Right lobe of liver (tissue), 6 donors: ENCODE data around the gene PPP1R26. TPM values are rescaled to one million over a fixed set of nuclear protein-coding genes. Genes with fewer than 3 reads are reported as not detected.
"Not testable (repeated sequence)": the region's sequence is repeated elsewhere in the genome, so short reads cannot be mapped to it uniquely, and the experiment has no call there.

Experiments
- ATAC-seq, 4 donors: fragments of 200-7000 bp; cut with Tn5 transposase; one replicate each; pipeline ENCODE4 v1.9.1; 2020; ENCODE audit warnings: mild to moderate bottlenecking in 4 of 4, moderate library complexity in 4 of 4
- DNase-seq, 3 donors: peaks; one replicate each; pipeline ENCODE4 v3.0.0-alpha.2; 2020
- H3K27ac ChIP-seq, 3 donors: fragments of 200-600 bp; one replicate each; pipeline ENCODE4 v1.8.0; 2022
- H3K27me3 ChIP-seq, 2 donors: fragments of 200-600 bp; one replicate each; pipeline ENCODE4 v1.8.0; 2022
- H3K36me3 ChIP-seq, 4 donors: fragments of 200-600 bp; sonication (generic) in 1 of 4; one replicate each; pipeline versions ENCODE4 v1.5.1 to v1.8.0; 2017 to 2022; ENCODE audit warnings: control low read depth in 1 of 4
- H3K4me1 ChIP-seq, 4 donors: fragments of 200-600 bp; sonication (generic) in 1 of 4; one replicate each; pipeline versions ENCODE4 v1.5.1 to v1.8.0; 2017 to 2022; ENCODE audit warnings: control low read depth in 1 of 4
- H3K4me3 ChIP-seq, 3 donors: fragments of 200-600 bp; one replicate each; pipeline ENCODE4 v1.8.0; 2022
- H3K9me3 ChIP-seq, 4 donors: fragments of 200-600 bp; sonication (generic) in 1 of 4; one replicate each; pipeline versions ENCODE4 v1.5.1 to v1.8.0; 2017 to 2022; ENCODE audit warnings: control low read depth in 1 of 4
- CTCF ChIP-seq, 4 donors: fragments of 200-600 bp in 3 of 4; fragments of 450-650 bp in 1 of 4; IDR thresholded peaks; one replicate each; pipeline versions ENCODE4 v1.5.1 to v1.8.0; 2016 to 2022; ENCODE audit warnings: antibody characterized with exemption in 4 of 4, mild to moderate bottlenecking in 2 of 4
- POLR2A ChIP-seq: fragments of 450-650 bp; IDR thresholded peaks from one replicate; pipeline ENCODE4 v1.6.1; 2017; ENCODE audit warnings: antibody characterized with exemption, mild to moderate bottlenecking
- WGBS: methylation state at CpG from one replicate; pipeline ENCODE4 v1.1.6; 2018; ENCODE audit warnings: low coverage, low lambda C conversion rate; ENCODE audit not compliant: insufficient coverage; ENCODE audit errors: missing lambda C conversion rate; 5-methylcytosine and 5-hydroxymethylcytosine counted together
- intact Hi-C, 2 donors: fragments of 100-400 bp; cut with DNase I; formaldehyde crosslinking; loops; one replicate each; pipeline versions ENCODE4 v1.11.2 to v1.14.1; 2022
- total RNA-seq, 6 experiments: library from RNA; depleted of rRNA in 2 of 6; stranded (reverse); fragments of >200 nt in 2 of 6; fragmentation: NEBNext Ultra II Directional in 3 of 6; extraction: Animal tissue kit (Norgen Biotek cat#: 25700) in 3 of 6; gene quantifications; one replicate each; pipeline versions ENCODE4 v1.1.0 to v1.2.4, GENCODE V29; 2016 to 2023
- donor health status: DM: no; HTN: yes; CAD: no.
- donor health status: DM: no; HTN: no; CAD: no.
- donor health status: DM: no; HTN: no; CAD: no.
- donor health status: DM: no; HTN: yes; CAD: no.
- donor health status: DM: no; HTN: yes; CAD: no.

PPP1R26 gene
- total RNA-seq, 6 experiments from 2014 or later: 5.1 to 9.0 (median 7.7) TPM

DNA sequence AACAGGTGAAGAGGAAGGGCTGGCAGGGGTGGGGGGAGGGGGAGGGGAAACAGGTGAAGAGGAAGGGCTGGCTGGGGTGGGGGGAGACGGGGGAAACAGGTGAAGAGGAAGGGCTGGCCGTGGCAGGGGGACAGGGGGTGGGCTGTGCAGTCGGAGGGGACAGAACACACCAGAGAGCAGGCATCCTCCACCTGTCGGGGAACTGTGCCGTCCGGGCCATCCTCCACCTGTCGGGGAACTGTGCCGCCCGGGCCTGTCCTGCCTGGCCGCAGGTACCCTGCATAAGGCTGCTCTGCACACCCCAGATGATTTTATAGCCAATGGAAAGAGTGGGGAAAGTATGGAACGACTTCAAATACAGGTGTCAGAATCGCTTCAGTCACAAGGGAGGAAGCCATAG is 32.5 kb upstream of the PPP1R26 start:
- no peaks in the 10 kb centered on the region for H3K9me3 ChIP-seq
- H3K36me3 ChIP-seq: no peaks in the 10 kb centered on the region
- WGBS: 75% methylated on average over 8 of the region's 12 CpGs
- no peak overlapping the region for H3K27ac ChIP-seq
- no peaks in the 10 kb centered on the region for H3K27me3 ChIP-seq
- DNase-seq (no peak), ATAC-seq (peak in 1 of 4 donors; percentile 36)
- no peak for TF ChIP-seq POLR2A
- no peak for TF ChIP-seq CTCF (IDR thresholded peaks at IDR 0.05)
- intact Hi-C loops: no loop called here
- H3K4me1 ChIP-seq: no peaks in the 10 kb centered on the region
- no peak overlapping the region for H3K4me3 ChIP-seq

GRCh38 chr9:135448663-135449100 is 30.9 kb upstream of the PPP1R26 start:
- no peaks in the 10 kb centered on the region for H3K4me1 ChIP-seq
- no peak overlapping the region for H3K4me3 ChIP-seq
- H3K9me3 ChIP-seq: no peaks in the 10 kb centered on the region
- H3K27me3 ChIP-seq: no peaks in the 10 kb centered on the region
- intact Hi-C loops: no loop called here
- H3K27ac ChIP-seq: no peak overlapping the region
- DNase-seq (no peak), ATAC-seq (no peak)
- no peaks in the 10 kb centered on the region for H3K36me3 ChIP-seq
- WGBS: 39% methylated on average over 9 of the region's 11 CpGs
- no peak for TF ChIP-seq POLR2A
- TF ChIP-seq CTCF (IDR thresholded peaks at IDR 0.05): no peak

DNA sequence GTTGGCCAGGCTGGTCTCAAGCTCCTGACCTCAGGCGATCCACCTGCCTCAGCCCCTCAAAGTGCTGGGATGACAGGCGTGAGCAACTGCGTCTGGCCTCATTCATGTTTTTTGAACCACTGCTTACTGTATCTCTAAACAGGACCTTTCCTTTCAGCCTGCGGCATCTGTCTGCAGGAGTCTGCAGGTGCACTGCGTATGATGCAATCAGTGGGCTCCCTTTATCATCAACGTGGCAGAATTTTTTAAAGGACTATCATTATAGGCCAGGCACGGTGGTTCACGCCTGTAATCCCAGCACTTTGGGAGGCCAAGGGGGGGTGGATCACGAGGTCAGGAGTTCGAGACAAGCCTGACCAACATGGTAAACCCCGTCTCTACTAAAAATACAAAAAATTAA is 30.1 kb upstream of the PPP1R26 start:
- DNase-seq, H3K4me3 ChIP-seq, ATAC-seq, H3K27ac ChIP-seq, H3K4me1 ChIP-seq, H3K27me3 ChIP-seq, H3K9me3 ChIP-seq, intact Hi-C loops, H3K36me3 ChIP-seq: not testable (repeated sequence)
- 69% methylated on average over 6 of the region's 11 CpGs for WGBS

GRCh38 chr9:135450956-135451355 is 28.6 kb upstream of the PPP1R26 start:
- no peak overlapping the region for H3K4me3 ChIP-seq
- H3K36me3 ChIP-seq: no peaks in the 10 kb centered on the region
- intact Hi-C loops: no loop called here
- H3K4me1 ChIP-seq: no peaks in the 10 kb centered on the region
- H3K9me3 ChIP-seq: no peaks in the 10 kb centered on the region
- no peak for DNase-seq
- no peaks in the 10 kb centered on the region for H3K27me3 ChIP-seq
- ATAC-seq: no peak
- H3K27ac ChIP-seq: no peak overlapping the region
- WGBS: 82% methylated on average over 8 of the region's 10 CpGs
- TF ChIP-seq CTCF (IDR thresholded peaks at IDR 0.05) (no peak), POLR2A (no peak)

DNA sequence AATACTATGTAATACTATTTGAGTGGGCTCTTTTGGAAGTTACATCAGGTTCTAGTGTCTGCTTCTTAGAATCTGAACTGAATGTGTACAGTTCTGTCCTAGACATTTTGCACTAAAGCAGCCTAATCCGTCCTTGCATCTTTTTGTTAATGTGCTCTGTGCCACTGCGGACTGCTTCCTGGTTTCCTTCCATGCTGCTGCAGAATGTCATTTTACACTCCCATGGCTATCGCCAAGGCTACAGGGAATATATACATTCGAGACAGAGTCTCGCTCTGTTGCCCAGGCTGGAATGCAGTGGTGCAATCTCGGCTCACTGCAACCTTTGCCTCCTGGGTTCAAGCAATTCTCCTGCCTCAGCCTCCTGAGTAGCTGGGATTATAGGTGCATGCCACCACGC is 27.7 kb upstream of the PPP1R26 start:
- H3K9me3 ChIP-seq, ATAC-seq, H3K27ac ChIP-seq, H3K27me3 ChIP-seq, DNase-seq, H3K36me3 ChIP-seq, H3K4me3 ChIP-seq, H3K4me1 ChIP-seq, intact Hi-C loops: not testable (repeated sequence)
- 74% methylated on average over 4 of the region's 7 CpGs for WGBS

DNA sequence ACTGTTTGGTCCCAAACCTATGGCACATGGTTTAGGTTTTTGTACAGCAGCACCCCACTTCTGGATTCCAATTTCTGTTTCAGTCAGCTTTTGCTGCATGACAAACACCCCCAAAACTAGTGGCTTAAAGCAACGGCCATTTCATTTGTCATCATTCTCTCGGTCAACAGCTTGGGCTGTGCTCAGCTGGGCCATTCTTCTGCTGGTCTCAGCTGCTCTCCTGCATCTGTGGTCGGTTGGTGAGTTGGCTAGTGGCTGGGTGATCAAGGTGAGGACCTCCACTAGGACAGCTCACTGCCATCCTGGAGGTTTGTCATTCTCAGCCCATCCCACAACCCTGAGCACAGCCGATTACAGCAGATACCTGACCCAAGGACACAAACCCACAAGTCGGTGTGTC is 24.8 kb upstream of the PPP1R26 start:
- intact Hi-C loops: no loop called here
- WGBS: 72% methylated on average over 4 of the region's 5 CpGs
- no peaks in the 10 kb centered on the region for H3K36me3 ChIP-seq
- H3K27ac ChIP-seq: no peak overlapping the region
- H3K27me3 ChIP-seq: no peaks in the 10 kb centered on the region
- TF ChIP-seq CTCF (IDR thresholded peaks at IDR 0.05): no peak
- DNase-seq: no peak
- ATAC-seq: no peak
- H3K9me3 ChIP-seq: no peaks in the 10 kb centered on the region
- no peak overlapping the region for H3K4me3 ChIP-seq
- no peaks in the 10 kb centered on the region for H3K4me1 ChIP-seq
